Loucy (cell line): ENCODE data around the gene EXD3.

Experiments used
- H2AFZ ChIP-seq: fragments of 200-600 bp; sonication (generic); 2 replicates; pipeline ENCODE4 v1.6.0; 2016; ENCODE audit warnings: antibody characterized with exemption, mild to moderate bottlenecking, low read length, moderate library complexity
- H3F3A ChIP-seq: fragments of 200-600 bp; 2 replicates; pipeline ENCODE4 v1.6.0; 2016; ENCODE audit warnings: antibody characterized with exemption, low read depth, mild to moderate bottlenecking
- H3K27me3 ChIP-seq: fragments of 200-600 bp; sonication (generic); 2 replicates; pipeline ENCODE4 v1.6.1; 2014; ENCODE audit warnings: low read length, mild to moderate bottlenecking; ENCODE audit not compliant: insufficient read depth, poor library complexity, severe bottlenecking
- H3K36me3 ChIP-seq: fragments of 200-600 bp; sonication (generic); 2 replicates; pipeline ENCODE4 v1.6.1; 2016; ENCODE audit warnings: low read length; ENCODE audit not compliant: insufficient read depth
- H3K4me1 ChIP-seq: fragments of 200-600 bp; sonication (generic); 2 replicates; pipeline ENCODE4 v1.5.1; 2014; ENCODE audit warnings: low read length, mild to moderate bottlenecking; ENCODE audit not compliant: insufficient read depth, poor library complexity, severe bottlenecking
- H3K4me2 ChIP-seq: fragments of 200-600 bp; sonication (generic); 2 replicates; pipeline ENCODE4 v1.6.0; 2014; ENCODE audit warnings: antibody characterized with exemption, low read length, low read depth, mild to moderate bottlenecking; ENCODE audit not compliant: poor library complexity, severe bottlenecking
- H3K4me3 ChIP-seq: fragments of 200-600 bp; sonication (generic); 2 replicates; pipeline ENCODE4 v1.5.1; 2014; ENCODE audit warnings: low read length, mild to moderate bottlenecking, mixed read lengths; ENCODE audit not compliant: poor library complexity, severe bottlenecking
- H3K79me2 ChIP-seq: fragments of 200-600 bp; sonication (generic); 2 replicates; pipeline ENCODE4 v1.6.1; 2014; ENCODE audit warnings: low read length; ENCODE audit not compliant: insufficient read depth
- H3K9ac ChIP-seq: fragments of 200-600 bp; sonication (generic); 2 replicates; pipeline ENCODE4 v1.6.0; 2014; ENCODE audit warnings: mild to moderate bottlenecking, low read depth, low read length, moderate library complexity; ENCODE audit not compliant: poor library complexity, severe bottlenecking
- H3K9me2 ChIP-seq: fragments of 200-600 bp; sonication (generic); replicated peaks from 2 replicates; pipeline ENCODE4 v1.6.1; 2016; ENCODE audit warnings: low read depth, low read length, mixed read lengths
- H3K9me3 ChIP-seq: fragments of 200-600 bp; sonication (generic); 2 replicates; pipeline ENCODE4 v1.6.1; 2014; ENCODE audit warnings: mild to moderate bottlenecking, antibody characterized with exemption, low read length, low read depth; ENCODE audit not compliant: insufficient read depth
- H4K20me1 ChIP-seq: fragments of 200-600 bp; sonication (generic); 2 replicates; pipeline ENCODE4 v1.6.0; 2014; ENCODE audit warnings: antibody characterized with exemption, low read length, mild to moderate bottlenecking; ENCODE audit not compliant: insufficient read depth, poor library complexity, severe bottlenecking
- EZH2phosphoT487 ChIP-seq: fragments of 200-600 bp; IDR thresholded peaks from 2 replicates; pipeline ENCODE4 v1.6.1; 2018; ENCODE audit warnings: antibody characterized with exemption, mild to moderate bottlenecking, moderate library complexity, borderline replicate concordance
- TF ChIP-seq, protein P1 (sequence below): fragments of 200-600 bp; sonication (generic); conservative IDR thresholded peaks from 2 replicates; pipeline ENCODE4 v1.5.1; 2014; ENCODE audit warnings: mild to moderate bottlenecking, antibody characterized with exemption, low read length

Gene EXD3

DNA sequence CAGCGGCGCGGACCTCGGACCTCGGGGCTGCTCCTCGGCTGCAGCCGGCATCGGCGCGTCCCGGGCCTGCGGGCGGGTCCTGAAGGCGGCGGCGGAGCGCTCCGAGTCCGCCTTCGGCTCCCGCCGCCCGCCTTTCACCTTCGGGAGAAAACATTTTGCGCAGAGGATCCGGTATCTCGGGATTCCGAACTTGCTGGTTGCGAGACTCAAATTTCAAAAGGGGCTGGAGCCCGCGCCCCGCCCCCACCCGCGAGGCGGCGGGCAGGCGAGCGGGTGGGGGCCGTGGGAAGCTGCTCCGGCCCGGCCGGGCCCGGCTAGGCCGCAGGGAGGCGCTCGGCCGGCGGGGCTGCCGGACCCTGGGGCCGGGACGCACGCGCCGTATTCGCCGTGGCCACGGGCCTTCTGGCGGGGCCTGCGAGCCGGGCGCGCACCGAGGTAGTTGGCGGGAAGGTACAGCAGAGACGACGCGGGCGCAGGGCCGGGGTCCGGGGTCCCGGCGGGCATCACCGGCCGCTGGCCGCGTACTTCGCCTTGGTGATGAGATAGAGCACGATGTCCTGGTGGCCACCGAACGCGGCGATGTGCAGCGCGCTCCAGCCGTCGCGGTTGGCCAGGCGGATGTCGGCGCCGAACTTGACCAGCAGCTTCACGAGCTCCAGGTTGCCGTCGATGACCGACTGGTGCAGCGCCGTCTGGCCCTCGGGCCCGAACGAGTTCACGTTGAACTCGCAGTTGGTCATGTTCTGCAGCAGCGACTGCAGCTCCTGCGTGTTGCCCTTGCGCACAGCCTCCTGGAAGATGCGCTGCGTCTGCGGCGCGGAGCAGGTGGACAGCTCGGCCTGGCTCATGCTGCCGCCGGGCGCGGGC lies 121.6 kb downstream of the EXD3 start:
- Histone ChIP-seq H4K20me1 (no peaks in the 10 kb centered on the region), H3K36me3 (no peaks in the 10 kb centered on the region), H3K4me1 (no peaks in the 10 kb centered on the region), H3K27me3 (no peaks in the 10 kb centered on the region), H3K4me3 (no peak overlapping the region), H3K4me2 (no peak overlapping the region), H3K9ac (no peak overlapping the region), H3K9me3 (no peaks in the 10 kb centered on the region), H2AFZ (no peak overlapping the region), H3K9me2 (no peaks in the 10 kb centered on the region), H3K79me2 (no peaks in the 10 kb centered on the region), H3F3A (no peaks in the 10 kb centered on the region)
- no peak for TF ChIP-seq EZH2phosphoT487
- TF ChIP-seq, protein P1, sequence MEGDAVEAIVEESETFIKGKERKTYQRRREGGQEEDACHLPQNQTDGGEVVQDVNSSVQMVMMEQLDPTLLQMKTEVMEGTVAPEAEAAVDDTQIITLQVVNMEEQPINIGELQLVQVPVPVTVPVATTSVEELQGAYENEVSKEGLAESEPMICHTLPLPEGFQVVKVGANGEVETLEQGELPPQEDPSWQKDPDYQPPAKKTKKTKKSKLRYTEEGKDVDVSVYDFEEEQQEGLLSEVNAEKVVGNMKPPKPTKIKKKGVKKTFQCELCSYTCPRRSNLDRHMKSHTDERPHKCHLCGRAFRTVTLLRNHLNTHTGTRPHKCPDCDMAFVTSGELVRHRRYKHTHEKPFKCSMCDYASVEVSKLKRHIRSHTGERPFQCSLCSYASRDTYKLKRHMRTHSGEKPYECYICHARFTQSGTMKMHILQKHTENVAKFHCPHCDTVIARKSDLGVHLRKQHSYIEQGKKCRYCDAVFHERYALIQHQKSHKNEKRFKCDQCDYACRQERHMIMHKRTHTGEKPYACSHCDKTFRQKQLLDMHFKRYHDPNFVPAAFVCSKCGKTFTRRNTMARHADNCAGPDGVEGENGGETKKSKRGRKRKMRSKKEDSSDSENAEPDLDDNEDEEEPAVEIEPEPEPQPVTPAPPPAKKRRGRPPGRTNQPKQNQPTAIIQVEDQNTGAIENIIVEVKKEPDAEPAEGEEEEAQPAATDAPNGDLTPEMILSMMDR: no peak

DNA sequence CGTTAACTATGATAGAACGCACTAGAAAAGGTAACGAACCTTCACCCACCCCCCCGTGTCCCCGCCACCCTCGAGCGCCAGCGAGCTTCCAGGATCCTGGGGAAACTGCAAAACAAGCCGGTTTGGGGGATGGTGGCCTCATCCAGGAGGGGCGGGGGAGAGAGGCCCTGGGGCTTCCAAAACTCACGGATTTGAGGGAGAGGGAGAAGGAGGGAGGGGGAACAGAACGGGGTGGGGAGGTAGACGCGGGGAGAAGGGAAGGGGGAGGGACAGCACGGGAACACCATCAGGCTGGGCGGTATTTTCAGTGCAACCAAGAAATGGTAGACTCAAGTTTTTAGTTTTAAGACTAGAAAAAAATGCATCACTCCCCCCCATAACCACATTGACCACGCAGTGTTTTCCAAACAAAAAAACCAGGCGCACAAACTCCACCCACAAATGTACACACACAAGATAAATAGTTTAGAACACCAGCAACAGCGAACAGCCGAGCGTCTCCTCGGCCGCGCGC lies 122.3 kb downstream of the EXD3 start:
- Histone ChIP-seq H3K9me3 (no peaks in the 10 kb centered on the region), H3K4me2 (no peak overlapping the region), H3K79me2 (no peaks in the 10 kb centered on the region), H3K36me3 (no peaks in the 10 kb centered on the region), H3K4me3 (no peak overlapping the region), H3F3A (no peaks in the 10 kb centered on the region), H3K9me2 (no peaks in the 10 kb centered on the region), H3K4me1 (no peaks in the 10 kb centered on the region), H4K20me1 (no peaks in the 10 kb centered on the region), H2AFZ (no peak overlapping the region), H3K27me3 (no peaks in the 10 kb centered on the region), H3K9ac (no peak overlapping the region)
- no peak for TF ChIP-seq EZH2phosphoT487
- TF ChIP-seq, protein P1: no peak

DNA sequence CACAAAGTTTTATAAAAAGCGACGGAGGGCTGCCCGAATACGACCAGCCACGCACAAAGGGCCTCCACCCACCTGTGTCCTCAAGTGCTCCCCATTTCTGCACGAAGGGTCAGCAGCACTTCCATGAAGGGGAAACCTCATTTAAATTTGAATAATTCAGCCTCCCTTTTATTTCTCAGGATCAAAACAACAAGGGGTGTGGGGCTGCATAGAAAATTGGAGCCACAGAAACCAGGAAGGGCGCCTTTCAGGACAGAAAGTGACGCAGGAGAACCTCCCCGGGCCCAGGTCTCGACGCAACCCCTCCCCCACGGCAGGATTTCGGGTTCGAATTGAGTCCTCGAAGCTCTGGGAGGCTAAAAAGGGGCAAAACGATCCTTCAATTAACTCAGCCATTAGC lies 123.0 kb downstream of the EXD3 start:
- Histone ChIP-seq H3K4me2 (no peak overlapping the region), H3K9me3 (no peaks in the 10 kb centered on the region), H3K36me3 (no peaks in the 10 kb centered on the region), H3K9me2 (no peaks in the 10 kb centered on the region), H3K79me2 (no peaks in the 10 kb centered on the region), H3K4me3 (no peak overlapping the region), H3K4me1 (no peaks in the 10 kb centered on the region), H3F3A (no peaks in the 10 kb centered on the region), H2AFZ (no peak overlapping the region), H3K27me3 (no peaks in the 10 kb centered on the region), H3K9ac (no peak overlapping the region), H4K20me1 (no peaks in the 10 kb centered on the region)
- TF ChIP-seq, protein P1: no peak
- TF ChIP-seq EZH2phosphoT487: no peak
